OCI-LY3 (cell line): Measurements from ENCODE around the gene ESPL1.

Experiments
- H2AFZ ChIP-seq: fragments of 200-600, 300-600 bp; shearing (Covaris generic); 2 replicates; pipeline ENCODE4 v1.6.0; 2014; ENCODE audit warnings: antibody characterized with exemption, low read depth, low read length
- H3K27ac ChIP-seq: fragments of 200-600, 300-600 bp; sonication (generic); 2 replicates; pipeline ENCODE4 v1.5.1; 2014; ENCODE audit warnings: mild to moderate bottlenecking, low read length, moderate library complexity, mixed read lengths
- H3K27me3 ChIP-seq: fragments of 200-600, 300-600 bp; sonication (generic); 2 replicates; pipeline ENCODE4 v1.6.1; 2014; ENCODE audit warnings: low read depth, low read length, mixed read lengths
- H3K36me3 ChIP-seq: fragments of 200-600, 300-600 bp; sonication (generic); replicated peaks from 2 replicates; pipeline ENCODE3; 2014; ENCODE audit warnings: low read depth, low read length, mixed read lengths
- H3K4me1 ChIP-seq: fragments of 300-600, 200-600 bp; sonication (generic); 2 replicates; pipeline ENCODE4 v1.6.1; 2014; ENCODE audit warnings: low read length, mixed read lengths
- H3K4me2 ChIP-seq: fragments of 200-600, 300-600 bp; sonication (generic); 2 replicates; pipeline ENCODE4 v1.6.1; 2014; ENCODE audit warnings: low read length, mixed read lengths
- H3K4me3 ChIP-seq: fragments of 300-600, 200-600 bp; sonication (generic); 2 replicates; pipeline ENCODE4 v1.5.1; 2014; ENCODE audit warnings: antibody characterized with exemption, mild to moderate bottlenecking, low read length, moderate library complexity
- H3K79me2 ChIP-seq: fragments of 300-600, 200-600 bp; shearing (Covaris generic); 2 replicates; pipeline ENCODE4 v1.6.1; 2014; ENCODE audit warnings: mild to moderate bottlenecking, low read length, mixed read lengths
- H3K9ac ChIP-seq: fragments of 300-600, 200-600 bp; shearing (Covaris generic); 2 replicates; pipeline ENCODE4 v1.6.0; 2014; ENCODE audit warnings: mild to moderate bottlenecking, low read length, moderate library complexity
- H3K9me3 ChIP-seq: fragments of 200-600, 300-600 bp; shearing (Covaris generic); 2 replicates; pipeline ENCODE4 v1.6.1; 2014; ENCODE audit warnings: low read length, mixed read lengths; ENCODE audit not compliant: insufficient read depth
- H4K20me1 ChIP-seq: fragments of 200-600, 300-600 bp; sonication (generic); 2 replicates; pipeline ENCODE4 v1.6.1; 2016; ENCODE audit warnings: low read length, mixed read lengths; ENCODE audit not compliant: insufficient read depth
- EZH2phosphoT487 ChIP-seq: fragments of 200-600 bp; shearing (Covaris generic); IDR thresholded peaks from 2 replicates; pipeline ENCODE4 v1.6.1; 2018; ENCODE audit warnings: antibody characterized with exemption, mixed run types, low read depth
- TF ChIP-seq, protein P1 (sequence below): fragments of 200-600, 300-600 bp; sonication (generic); IDR thresholded peaks from 2 replicates; pipeline ENCODE4 v1.5.1; 2014; ENCODE audit warnings: antibody characterized with exemption, low read length, low read depth

ESPL1 gene

DNA sequence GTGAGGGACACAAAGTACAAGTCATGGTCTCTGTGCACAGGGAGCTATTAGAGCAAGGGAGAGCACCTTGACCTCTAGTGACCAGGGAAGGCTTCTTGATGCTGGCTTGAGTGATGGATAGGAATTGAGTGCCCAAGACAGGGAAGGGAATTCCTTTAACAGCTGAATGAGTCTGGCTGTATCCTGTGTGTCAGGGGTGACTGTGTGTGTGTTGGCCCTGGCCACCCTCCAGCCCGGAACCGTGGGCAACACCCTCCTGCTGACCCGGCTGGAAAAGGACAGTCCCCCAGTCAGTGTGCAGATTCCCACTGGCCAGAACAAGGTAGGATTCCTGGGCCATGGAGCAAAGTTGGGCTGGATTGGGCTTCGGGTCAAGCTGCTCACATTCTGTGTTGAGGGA, 21.8 kb downstream of the ESPL1 start:
- H3K9ac ChIP-seq: no peak overlapping the region
- H3K27me3 ChIP-seq: no peaks in the 10 kb centered on the region
- H2AFZ ChIP-seq: no peak overlapping the region
- H3K79me2 ChIP-seq: no peaks in the 10 kb centered on the region
- no peak overlapping the region for H3K27ac ChIP-seq
- no peaks in the 10 kb centered on the region for H3K9me3 ChIP-seq
- peaks cover 57% of the 10 kb centered on the region for H3K36me3 ChIP-seq
- TF ChIP-seq EZH2phosphoT487: no peak
- TF ChIP-seq, protein P1, sequence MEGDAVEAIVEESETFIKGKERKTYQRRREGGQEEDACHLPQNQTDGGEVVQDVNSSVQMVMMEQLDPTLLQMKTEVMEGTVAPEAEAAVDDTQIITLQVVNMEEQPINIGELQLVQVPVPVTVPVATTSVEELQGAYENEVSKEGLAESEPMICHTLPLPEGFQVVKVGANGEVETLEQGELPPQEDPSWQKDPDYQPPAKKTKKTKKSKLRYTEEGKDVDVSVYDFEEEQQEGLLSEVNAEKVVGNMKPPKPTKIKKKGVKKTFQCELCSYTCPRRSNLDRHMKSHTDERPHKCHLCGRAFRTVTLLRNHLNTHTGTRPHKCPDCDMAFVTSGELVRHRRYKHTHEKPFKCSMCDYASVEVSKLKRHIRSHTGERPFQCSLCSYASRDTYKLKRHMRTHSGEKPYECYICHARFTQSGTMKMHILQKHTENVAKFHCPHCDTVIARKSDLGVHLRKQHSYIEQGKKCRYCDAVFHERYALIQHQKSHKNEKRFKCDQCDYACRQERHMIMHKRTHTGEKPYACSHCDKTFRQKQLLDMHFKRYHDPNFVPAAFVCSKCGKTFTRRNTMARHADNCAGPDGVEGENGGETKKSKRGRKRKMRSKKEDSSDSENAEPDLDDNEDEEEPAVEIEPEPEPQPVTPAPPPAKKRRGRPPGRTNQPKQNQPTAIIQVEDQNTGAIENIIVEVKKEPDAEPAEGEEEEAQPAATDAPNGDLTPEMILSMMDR: no peak
- peaks cover 2% of the 10 kb centered on the region for H3K4me1 ChIP-seq
- H4K20me1 ChIP-seq: no peaks in the 10 kb centered on the region
- no peak overlapping the region for H3K4me3 ChIP-seq
- no peak overlapping the region for H3K4me2 ChIP-seq

DNA sequence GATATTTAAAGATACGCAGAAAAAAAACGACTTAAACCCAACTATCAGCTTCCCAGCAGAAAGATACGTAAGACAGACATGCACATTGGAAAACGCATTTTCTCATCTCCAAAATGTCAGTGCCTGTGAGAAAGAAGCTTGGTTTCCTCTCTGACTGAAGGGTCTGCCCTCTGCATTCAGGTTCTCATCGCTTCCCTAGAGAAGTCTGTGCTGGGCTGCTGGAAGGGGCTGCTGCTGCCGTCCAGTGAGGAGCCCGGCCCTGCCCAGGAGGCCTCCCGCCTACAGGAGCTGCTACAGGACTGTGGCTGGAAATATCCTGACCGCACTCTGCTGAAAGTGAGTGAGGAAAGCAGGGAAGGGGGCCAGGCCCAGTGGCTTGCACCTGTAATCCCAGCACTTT, 22.6 kb downstream of the ESPL1 start:
- no peaks in the 10 kb centered on the region for H3K9me3 ChIP-seq

DNA sequence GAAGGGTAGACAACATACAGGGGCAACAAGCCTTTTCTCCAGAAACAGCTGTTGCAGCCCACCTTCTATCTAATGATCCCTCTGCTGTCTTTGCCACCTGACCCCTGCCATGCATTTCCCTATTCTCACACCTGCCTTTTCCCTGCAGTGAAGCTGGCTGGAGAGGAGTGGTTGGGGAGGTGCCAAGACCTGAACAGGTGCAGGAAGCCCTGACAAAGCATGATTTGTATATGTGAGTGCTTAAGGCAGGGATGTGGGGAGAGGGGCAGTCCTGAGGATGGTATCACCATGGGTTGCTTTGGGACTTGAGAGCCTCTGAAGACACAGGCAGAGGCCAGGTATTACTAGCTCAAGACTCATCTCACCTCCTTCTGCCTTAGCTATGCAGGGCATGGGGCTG, 24.3 kb downstream of the ESPL1 start:
- Histone ChIP-seq H3K4me3 (no peak overlapping the region), H3K79me2 (peaks cover 21% of the 10 kb centered on the region), H2AFZ (no peak overlapping the region), H4K20me1 (no peaks in the 10 kb centered on the region), H3K9me3 (no peaks in the 10 kb centered on the region), H3K9ac (no peak overlapping the region), H3K4me1 (peaks cover 15% of the 10 kb centered on the region), H3K27me3 (no peaks in the 10 kb centered on the region), H3K4me2 (no peak overlapping the region), H3K36me3 (peaks cover 55% of the 10 kb centered on the region), H3K27ac (no peak overlapping the region)
- no peak for TF ChIP-seq EZH2phosphoT487
- TF ChIP-seq, protein P1: no peak

More for the DNA sequence above, 22.6 kb downstream of the ESPL1 start:
- Histone ChIP-seq H3K27me3 (no peaks in the 10 kb centered on the region), H3K4me3 (no peak overlapping the region), H2AFZ (no peak overlapping the region), H3K36me3 (peaks cover 57% of the 10 kb centered on the region), H3K9ac (no peak overlapping the region), H3K4me2 (no peak overlapping the region), H3K4me1 (peaks cover 5% of the 10 kb centered on the region), H3K79me2 (peaks cover 4% of the 10 kb centered on the region), H3K27ac (no peak overlapping the region), H4K20me1 (no peaks in the 10 kb centered on the region)
- TF ChIP-seq, protein P1: no peak
- TF ChIP-seq EZH2phosphoT487: no peak

DNA sequence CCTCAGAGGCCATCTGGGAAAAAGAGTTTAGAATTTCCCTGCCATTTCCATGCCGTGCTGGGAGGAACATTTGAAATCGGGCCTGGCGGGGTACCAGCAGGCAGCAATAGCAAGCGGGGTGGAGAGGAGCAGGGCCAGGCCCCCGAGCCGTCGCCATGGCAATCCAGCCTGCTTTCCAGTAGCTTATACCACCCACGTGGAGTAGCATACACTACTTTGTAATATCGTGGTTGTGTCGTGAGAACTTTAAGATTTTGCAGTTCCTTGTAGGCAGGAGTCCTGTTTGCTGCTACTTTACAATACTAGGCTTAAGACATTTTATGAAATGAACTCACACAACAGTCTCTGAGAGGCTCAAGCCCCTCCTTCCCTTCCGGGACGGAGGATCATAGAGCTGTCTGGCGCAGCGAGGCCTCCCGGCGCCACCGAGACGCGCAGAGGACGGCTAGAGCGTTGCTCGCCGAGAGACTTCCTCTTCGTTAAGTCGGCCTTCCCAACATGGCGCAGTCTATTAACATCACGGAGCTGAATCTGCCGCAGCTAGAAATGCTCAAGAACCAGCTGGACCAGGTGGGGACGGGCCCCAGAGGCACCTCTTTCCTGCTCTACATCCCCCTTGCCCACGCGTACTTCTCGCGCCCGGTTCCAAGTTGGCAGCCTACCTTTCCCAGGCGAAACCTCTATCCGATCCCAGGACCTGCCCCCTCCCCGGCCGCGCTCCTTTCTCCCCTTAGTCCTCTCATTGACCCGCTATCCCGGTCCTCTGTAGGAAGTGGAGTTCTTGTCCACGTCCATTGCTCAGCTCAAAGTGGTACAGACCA, 27.2 kb downstream of the ESPL1 start, which contains the start of gene PFDN5:
Gene PFDN5 (plus strand): TSS at position 473 of the 821 bp plus-strand sequence. CDS start 26 bp downstream, at position 499.
- H3K36me3 ChIP-seq: peaks cover 41% of the 10 kb centered on the region
- H2AFZ ChIP-seq: peak within 1 kb of the TSS; percentile 95
- no peaks in the 10 kb centered on the region for H3K27me3 ChIP-seq
- H3K4me2 ChIP-seq: peak within 1 kb of the TSS; percentile 93
- peak within 1 kb of the TSS; percentile 95 for H3K4me3 ChIP-seq
- H3K27ac ChIP-seq: peak within 1 kb of the TSS; percentile 54
- peaks cover 23% of the 10 kb centered on the region for H3K4me1 ChIP-seq
- H4K20me1 ChIP-seq: no peaks in the 10 kb centered on the region
- H3K79me2 ChIP-seq: peaks cover 35% of the 10 kb centered on the region
- peak within 1 kb of the TSS; percentile 92 for H3K9ac ChIP-seq
- H3K9me3 ChIP-seq: no peaks in the 10 kb centered on the region
- TF ChIP-seq EZH2phosphoT487: no peak
- TF ChIP-seq, protein P1: no peak
